GM21529 (cell line): ENCODE data around the gene ADAMTSL1.
A peak's percentile ranks its signal among the peaks of the same experiment; 100 is the strongest.

Source experiments
- ATAC-seq: cut with Tn5 transposase; IDR thresholded peaks from one replicate; pipeline ENCODE4 v1.9.1; 2021; ENCODE audit not compliant: unreplicated experiment

Gene ADAMTSL1

DNA sequence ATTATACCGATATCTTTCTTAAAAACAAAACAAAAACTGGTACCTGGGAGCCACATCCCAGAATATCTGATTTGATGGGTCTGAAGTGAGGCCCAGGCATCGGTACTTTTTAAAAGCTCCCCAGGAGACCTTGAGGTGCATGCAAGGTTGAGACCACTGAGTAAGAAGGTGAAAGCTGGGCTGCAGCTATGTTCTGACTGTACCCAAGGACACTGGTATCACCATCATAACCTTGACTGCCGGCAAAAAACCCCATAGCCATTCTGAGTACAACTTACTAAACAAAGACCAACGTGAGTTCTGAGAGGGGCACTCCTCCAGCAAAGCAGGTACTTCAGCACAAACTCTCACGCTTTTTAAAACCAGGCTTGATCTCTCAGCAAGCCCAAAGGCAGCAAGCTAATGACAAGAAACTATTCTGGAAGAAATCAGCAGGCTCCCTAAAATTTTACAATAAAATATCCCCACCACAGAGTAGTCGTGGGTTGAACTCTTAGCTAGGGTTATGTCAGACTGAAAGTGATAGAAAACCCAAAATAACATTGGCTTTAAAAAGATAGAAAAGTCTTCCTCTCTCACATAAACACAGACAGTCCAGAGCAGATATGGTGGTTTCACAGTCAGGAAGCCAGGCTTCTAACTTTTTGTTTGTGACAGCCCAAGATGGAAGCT lies 295.1 kb downstream of the ADAMTSL1 start:
- peak; percentile 89 for ATAC-seq

DNA sequence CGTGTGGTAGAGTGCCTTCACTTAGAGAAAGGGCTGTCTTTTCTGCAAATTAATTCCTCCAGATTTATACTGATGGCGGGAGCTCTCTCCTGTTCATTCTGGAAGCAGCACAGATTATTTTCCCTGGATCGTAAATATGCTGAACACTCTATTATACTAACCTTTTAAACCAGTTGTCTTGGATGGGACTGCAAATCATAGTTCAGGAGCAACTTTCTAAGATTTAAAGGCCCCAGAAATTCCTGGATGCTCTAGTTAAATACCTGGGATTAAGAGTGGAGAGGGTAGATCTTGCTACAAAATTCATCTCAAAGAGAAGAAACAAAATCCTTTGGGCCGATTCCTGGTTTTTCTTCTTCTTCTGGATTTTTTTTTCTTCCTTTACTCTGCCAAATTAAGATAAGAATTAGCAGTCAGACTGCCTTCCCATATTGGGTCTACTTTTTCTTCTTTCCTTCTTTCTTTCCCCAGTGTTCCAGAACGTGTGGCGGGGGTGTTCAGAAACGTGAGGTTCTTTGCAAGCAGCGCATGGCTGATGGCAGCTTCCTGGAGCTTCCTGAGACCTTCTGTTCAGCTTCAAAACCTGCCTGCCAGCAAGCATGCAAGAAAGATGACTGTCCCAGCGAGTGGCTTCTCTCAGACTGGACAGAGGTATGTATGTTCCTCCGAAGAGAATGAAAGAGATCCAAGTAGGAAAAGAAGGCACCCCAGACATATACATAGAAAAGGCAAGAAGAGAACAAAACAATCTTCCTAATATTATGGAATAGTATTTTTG lies 296.4 kb downstream of the ADAMTSL1 start:
- no peak for ATAC-seq

DNA sequence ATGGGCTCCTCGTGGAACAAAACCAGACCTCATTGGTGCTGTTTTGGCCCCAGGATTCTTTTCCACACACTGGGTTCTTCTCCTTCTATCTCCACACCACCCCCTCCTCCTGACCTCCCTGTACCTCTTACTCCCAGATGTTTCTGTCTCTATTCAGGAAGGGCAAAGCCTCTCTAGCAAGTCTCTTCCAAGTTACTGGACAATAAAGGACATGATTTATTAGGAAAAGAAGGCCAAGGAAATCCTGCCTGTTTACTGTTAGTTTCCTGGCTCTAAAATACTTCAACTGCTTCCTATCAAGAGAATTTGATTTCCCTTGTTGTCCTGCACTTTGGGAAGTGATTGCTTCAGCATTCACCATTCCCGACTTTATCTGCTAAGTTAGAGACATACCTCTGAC lies 297.1 kb downstream of the ADAMTSL1 start:
- no peak for ATAC-seq

- no peak for ATAC-seq
These were observed 297.8 kb downstream of the ADAMTSL1 start for GRCh38 chr9:18771763-18772162.

DNA sequence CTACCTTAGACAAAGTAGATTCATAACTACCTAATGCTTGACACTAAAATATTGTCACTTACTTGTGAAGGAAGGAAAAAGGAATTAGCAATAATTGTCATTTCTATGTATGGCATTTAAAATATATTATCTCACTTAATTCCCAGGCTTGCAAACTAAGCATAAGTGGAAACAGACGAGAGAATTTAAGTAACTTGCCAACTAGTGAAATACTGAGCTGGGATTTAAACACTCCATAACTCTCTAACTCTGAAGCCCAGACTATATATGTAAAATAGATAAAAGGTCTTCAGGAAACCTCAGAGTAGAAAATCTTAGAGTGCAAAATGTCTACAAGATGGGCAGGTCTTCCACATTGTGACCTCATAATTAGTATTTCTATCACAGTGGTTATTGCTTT lies 301.3 kb downstream of the ADAMTSL1 start:
- no peak for ATAC-seq

GRCh38 chr9:18775930-18776329 lies 302.0 kb downstream of the ADAMTSL1 start:
- ATAC-seq, result no peak

DNA sequence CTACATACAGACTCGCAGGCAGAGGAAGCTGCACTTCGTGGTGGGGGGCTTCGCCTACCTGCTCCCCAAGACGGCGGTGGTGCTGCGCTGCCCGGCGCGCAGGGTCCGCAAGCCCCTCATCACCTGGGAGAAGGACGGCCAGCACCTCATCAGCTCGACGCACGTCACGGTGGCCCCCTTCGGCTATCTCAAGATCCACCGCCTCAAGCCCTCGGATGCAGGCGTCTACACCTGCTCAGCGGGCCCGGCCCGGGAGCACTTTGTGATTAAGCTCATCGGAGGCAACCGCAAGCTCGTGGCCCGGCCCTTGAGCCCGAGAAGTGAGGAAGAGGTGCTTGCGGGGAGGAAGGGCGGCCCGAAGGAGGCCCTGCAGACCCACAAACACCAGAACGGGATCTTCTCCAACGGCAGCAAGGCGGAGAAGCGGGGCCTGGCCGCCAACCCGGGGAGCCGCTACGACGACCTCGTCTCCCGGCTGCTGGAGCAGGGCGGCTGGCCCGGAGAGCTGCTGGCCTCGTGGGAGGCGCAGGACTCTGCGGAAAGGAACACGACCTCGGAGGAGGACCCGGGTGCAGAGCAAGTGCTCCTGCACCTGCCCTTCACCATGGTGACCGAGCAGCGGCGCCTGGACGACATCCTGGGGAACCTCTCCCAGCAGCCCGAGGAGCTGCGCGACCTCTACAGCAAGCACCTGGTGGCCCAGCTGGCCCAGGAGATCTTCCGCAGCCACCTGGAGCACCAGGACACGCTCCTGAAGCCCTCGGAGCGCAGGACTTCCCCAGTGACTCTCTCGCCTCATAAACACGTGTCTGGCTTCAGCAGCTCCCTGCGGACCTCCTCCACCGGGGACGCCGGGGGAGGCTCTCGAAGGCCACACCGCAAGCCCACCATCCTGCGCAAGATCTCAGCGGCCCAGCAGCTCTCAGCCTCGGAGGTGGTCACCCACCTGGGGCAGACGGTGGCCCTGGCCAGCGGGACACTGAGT lies 303.2 kb downstream of the ADAMTSL1 start:
- ATAC-seq, result no peak

GRCh38 chr9:18778147-18778546 lies 304.2 kb downstream of the ADAMTSL1 start:
- ATAC-seq, result no peak

DNA sequence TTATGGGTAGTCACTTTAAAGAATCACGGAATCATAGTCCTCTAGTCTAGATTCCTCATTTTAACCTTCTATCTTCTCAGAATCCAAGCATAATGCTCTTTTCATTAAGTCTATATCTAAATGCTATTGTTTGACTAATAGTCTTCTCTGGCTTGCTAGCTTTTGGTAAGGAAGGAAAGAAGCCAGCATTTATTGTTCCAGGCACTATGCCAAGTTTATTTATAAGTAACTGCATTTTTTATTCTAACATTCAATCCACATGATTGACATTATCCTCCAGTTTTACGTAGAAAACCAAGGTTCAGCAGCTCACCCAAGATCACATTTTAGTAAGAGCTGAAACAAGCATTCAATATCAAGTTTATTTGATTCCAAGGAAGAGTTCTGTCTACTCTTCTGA lies 304.9 kb downstream of the ADAMTSL1 start:
- ATAC-seq, result no peak

DNA sequence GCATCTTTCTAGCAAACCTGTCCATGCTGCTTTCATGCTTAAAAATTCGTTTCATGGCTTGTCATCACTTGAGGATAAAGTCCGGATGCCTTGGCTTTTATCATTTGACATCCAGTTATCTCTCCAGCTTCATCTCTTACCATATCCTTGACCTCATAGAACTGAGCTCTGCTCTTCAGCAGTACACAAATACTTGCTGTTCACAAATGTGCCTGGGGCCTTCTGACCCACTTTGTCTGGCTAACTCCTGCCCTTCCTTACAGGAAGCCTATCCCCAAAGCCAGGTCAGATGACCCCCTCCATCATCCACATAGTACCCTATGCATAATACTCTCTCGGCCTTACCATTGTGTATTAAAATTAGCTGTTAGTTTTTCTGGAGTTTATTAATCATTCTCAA lies 310.0 kb downstream of the ADAMTSL1 start:
- ATAC-seq, result no peak

DNA sequence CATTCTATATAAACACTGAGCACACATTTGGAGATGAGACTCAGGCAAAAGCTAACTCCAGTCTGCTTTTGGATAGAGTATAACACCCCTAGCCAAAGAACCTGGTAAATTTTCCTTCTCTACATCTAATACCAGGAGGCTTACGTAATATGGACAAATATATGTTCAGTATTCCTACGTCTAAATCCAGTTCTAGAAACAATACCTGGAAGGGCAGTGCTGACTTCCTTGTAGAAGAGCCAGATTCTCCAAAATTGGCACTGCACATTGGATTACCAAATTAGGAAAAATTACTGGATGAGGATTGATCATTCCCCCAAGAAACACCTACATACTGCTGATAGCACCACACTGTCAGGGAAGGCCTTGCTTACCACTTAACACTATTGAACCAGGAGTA lies 311.7 kb downstream of the ADAMTSL1 start:
- no peak for ATAC-seq

DNA sequence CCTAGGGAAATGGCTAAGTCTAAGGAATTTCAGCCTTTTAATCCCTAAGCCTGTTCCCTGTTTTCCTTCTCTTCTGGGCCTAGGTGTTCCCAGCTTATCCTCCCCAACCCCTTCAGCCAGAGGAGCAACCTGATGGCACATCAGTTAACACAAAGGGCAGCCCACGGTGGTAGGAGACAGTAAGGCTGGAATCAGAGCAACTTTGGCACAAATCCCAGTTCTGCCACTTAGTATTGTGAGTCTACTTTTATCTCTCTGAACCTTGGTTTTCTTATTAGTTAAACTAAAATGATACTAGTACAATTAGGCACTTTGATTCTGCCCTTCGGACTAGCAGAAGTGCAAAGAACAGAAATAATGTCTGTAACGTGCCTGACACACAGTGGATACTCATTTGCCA lies 312.2 kb downstream of the ADAMTSL1 start:
- no peak for ATAC-seq

DNA sequence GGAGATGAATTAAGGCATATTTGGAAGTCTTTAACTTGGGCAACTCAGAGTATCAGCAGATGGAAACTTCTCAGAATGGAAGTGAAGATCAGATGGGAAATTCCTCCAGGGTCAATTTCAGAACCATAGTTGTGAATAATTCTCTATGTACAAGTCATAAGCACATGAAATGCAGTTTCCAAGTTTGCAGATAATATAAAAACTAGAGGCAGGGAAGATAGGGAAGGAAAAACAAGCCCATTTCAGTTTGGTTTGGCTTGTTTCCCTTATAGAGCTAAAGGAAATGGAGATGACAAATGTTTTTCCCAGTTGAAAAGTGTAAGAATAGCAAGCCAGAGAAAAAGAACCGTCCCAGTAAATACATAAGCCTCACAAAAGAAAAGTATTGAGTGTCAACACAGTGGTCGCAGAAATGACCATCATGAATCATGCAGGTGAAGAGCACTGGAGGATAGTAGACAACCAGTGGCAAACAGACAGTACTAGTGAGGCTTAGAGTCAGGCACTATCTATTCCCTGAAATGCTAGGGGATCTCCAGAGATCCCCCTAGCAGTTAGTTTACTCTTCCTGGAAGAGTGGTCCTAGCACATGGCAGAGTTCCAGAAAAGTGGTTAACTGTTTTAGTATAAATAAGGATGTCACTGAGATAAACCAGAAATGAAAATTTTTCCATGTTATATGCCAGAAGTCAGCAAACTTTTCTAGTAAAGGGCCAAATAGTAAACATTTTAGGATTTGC lies 313.1 kb downstream of the ADAMTSL1 start:
- no peak for ATAC-seq

DNA sequence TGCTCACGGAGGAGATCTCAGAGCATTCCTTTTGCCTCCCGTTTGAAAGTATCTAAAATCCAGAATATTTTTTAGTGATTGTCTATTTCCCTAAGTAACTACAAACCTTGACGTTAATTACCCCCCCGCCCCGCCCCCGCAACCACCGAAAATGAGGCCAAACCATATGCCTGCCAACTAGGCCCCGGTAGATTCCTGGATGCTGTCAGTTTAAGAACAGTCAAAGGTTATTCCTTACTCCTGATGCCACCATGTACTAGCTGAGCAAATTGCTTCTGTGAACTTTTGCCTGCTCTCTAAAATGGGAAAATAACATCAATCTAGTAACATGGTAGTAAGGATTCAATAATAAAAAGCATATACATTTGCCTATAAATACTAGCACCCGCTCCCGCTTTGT lies 314.3 kb downstream of the ADAMTSL1 start:
- ATAC-seq, result no peak

DNA sequence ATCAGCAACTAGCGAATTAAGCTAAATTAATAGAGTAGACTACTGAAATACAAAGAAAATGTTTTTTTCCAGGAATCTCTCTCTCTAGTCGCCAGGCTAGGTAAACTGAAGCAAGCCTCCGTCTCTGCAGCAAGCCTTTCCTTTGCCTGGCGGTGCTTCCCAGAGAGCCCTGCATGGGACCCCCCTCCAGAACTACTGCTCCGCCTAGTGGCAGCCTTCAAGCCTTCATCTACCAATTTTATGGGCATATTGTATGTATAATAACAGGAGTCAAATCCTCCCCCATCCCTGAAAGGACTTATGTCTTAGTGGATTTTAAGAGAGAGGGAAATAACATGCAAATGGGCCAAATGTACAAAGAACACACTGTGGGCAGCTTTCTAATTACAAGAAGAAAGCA lies 317.1 kb downstream of the ADAMTSL1 start:
- no peak for ATAC-seq

- ATAC-seq, result no peak
These were observed 319.2 kb downstream of the ADAMTSL1 start for GRCh38 chr9:18793122-18793521.

DNA sequence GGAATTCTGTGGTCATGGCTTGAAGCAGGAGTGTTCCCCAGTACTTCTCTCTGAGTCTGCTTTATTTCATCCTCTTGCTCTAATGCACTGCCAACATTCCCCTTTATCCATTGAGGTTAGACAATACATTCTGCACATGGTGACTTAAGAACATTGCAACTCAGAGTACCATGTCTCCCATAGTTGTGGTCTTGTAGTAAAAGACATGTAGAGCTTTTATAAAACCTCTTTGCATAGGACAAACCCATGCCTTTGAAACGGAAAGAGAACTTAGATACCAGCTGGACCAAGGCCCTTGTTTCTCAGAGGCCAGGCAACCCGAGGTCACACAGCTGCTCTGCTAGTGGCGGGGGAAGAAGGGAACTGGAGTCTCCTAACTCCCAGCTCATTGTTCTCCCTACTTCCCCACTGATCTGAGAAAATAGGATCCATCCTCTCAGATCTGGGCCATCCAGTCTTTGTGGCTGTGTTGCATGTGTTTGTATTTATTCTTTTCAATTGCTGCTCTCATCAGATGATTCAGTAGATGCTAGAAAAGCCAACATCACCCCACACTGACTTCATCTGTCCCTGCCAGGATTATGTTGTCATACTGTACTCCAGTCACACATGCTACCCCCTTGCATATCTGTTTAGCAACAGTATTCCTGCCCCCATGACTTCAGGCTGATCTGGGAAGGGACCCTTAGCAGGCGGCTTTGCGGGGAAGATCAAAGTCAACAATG lies 322.2 kb downstream of the ADAMTSL1 start:
- ATAC-seq, result no peak

GRCh38 chr9:18796696-18797270 lies 322.8 kb downstream of the ADAMTSL1 start:
- no peak for ATAC-seq

DNA sequence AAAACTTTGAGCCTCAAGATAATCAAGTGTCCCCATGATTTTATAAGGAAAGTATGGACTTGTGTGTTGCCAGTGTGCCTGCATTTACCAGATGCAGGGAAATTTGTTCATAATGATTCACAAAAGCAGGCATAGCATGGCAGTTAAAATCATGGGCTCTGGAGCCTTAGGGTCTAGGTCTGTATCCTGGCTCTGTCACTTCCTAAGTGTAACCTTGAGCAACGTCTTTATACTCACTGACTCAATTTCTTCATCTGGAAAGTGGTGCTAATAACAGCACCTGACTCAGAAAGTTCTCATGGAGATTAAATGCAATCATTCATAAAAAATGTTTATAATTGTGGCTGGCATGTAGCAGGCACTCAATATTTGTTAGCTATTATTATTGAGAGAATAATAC lies 324.2 kb downstream of the ADAMTSL1 start:
- no peak for ATAC-seq
